ENCODE results near the gene RNU6-9. TPM values are rescaled to one million over a fixed set of nuclear protein-coding genes. Genes with fewer than 3 reads are reported as not detected.
"Not testable (repeated sequence)": the region's sequence is repeated elsewhere in the genome, so short reads cannot be mapped to it uniquely, and the experiment has no call there.

Gene RNU6-9
- total RNA-seq, 1 donor from 2014 or later = not detected

DNA sequence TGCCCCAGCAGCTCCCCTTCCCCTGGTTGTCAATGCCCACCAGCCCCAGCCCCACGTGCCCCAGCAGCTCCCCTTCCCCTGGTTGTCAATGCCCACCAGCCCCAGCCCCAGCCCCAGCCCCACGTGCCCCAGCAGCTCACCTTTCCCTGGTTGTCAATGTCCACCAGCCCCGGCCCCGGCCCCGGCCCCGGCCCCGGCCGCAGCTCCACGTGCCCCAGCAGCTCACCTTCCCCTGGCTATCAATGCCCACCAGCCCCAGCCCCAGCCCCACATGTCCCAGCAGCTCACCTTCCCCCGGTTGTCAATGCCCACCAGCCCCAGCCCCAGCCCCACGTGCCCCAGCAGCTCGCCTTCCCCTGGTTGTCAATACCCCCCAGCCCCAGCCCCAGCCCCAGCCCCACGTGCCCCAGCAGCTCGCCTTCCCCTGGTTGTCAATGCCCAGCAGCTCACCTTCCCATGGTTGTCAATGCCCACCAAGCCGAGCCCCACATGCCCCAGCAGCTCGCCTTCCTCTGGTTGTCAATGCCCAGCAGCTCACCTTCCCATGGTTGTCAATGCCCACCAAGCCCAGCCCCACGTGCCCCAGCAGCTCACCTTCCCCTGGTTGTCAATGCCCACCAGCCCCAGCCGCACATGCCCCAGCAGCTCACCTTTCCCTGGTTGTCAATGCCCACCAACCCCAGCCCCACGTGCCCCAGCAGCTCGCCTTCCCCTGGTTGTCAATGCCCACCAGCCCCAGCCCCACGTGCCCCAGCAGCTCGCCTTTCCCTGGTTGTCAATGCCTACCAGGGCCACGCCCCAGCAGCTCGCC, 14.3 kb upstream of the RNU6-9 start:
- H3K36me3 Mint-ChIP-seq (ENCODE audit: low read depth, unreplicated experiment) = peaks cover 16% of the 10 kb centered on the region
- H3K4me1 Mint-ChIP-seq (ENCODE audit: low read depth, unreplicated experiment); H3K79me2 ChIP-seq (ENCODE audit: insufficient read depth, low read length); DNase-seq (ENCODE audit: low read depth); H3K4me1 ChIP-seq (ENCODE audit: insufficient read depth, low read length); H3K4me3 ChIP-seq (ENCODE audit: insufficient read depth, low read depth, low read length); H3K27ac ChIP-seq (ENCODE audit: low read depth, low read length); H3K9ac ChIP-seq (ENCODE audit: low read length); H3K4me3 Mint-ChIP-seq (ENCODE audit: unreplicated experiment); FAIRE-seq; H3K27me3 Mint-ChIP-seq (ENCODE audit: low read depth, unreplicated experiment); H3K9me3 ChIP-seq (ENCODE audit: insufficient read depth, low read depth, low read length); H3K27me3 ChIP-seq (ENCODE audit: insufficient read depth, low read length); H3K4me2 ChIP-seq (ENCODE audit: low read length); H2AFZ ChIP-seq (ENCODE audit: low read depth, low read length); H3K27ac Mint-ChIP-seq (ENCODE audit: unreplicated experiment); H3K9me3 Mint-ChIP-seq (ENCODE audit: unreplicated experiment): not testable (repeated sequence)
- peaks cover 11% of the 10 kb centered on the region for H4K20me1 ChIP-seq (ENCODE audit: insufficient read depth, low read length)
- H3K36me3 ChIP-seq (ENCODE audit: insufficient read depth, low read length) = peaks cover 11% of the 10 kb centered on the region

DNA sequence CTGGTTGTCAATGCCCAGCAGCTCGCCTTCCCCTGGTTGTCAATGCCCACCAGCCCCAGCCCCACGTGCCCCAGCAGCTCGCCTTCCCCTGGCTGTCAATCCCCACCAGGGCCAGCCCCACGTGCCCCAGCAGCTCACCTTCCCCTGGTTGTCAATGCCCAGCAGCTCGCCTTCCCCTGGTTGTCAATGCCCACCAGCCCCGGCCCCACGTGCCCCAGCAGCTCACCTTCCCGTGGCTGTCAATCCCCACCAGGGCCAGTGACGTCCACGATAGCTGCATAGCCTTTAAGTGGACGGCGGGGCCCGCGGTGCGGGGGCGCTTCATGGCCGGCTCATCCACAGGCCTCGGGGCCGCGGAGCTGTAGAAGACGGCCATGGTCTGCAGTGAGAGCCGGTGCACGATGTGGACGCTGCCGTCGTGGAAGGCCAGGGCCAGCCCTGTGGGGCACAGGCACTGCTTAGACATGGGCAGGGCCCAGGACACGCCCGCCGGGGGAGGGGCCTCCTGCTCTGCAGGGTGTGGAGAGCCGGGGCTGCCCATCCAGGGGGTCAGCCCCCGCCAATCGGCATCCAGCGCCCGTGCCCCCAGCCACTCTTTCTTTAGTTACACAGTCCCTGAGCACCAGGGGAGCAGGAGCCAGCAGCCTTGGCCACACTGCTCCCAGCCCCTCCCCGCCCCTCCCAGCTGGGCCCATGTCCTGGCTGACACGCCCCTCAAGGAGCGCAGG, 13.4 kb upstream of the RNU6-9 start:
- H3K4me1 Mint-ChIP-seq (ENCODE audit: low read depth, unreplicated experiment) = no peaks in the 10 kb centered on the region
- no peak overlapping the region for H3K4me3 Mint-ChIP-seq (ENCODE audit: unreplicated experiment)
- Histone ChIP-seq H3K4me1 (ENCODE audit: insufficient read depth, low read length) (no peaks in the 10 kb centered on the region), H3K9me3 (ENCODE audit: insufficient read depth, low read depth, low read length) (no peaks in the 10 kb centered on the region), H3K4me3 (ENCODE audit: insufficient read depth, low read depth, low read length) (no peak overlapping the region), H3K27me3 (ENCODE audit: insufficient read depth, low read length) (no peaks in the 10 kb centered on the region), H3K36me3 (ENCODE audit: insufficient read depth, low read length) (peaks cover 7% of the 10 kb centered on the region), H2AFZ (ENCODE audit: low read depth, low read length) (no peak overlapping the region), H3K27ac (ENCODE audit: low read depth, low read length) (no peak overlapping the region), H3K9ac (ENCODE audit: low read length) (no peak overlapping the region), H3K79me2 (ENCODE audit: insufficient read depth, low read length) (no peaks in the 10 kb centered on the region), H3K4me2 (ENCODE audit: low read length) (no peak overlapping the region), H4K20me1 (ENCODE audit: insufficient read depth, low read length) (peaks cover 11% of the 10 kb centered on the region)
- no peaks in the 10 kb centered on the region for H3K9me3 Mint-ChIP-seq (ENCODE audit: unreplicated experiment)
- no peak overlapping the region for H3K27ac Mint-ChIP-seq (ENCODE audit: unreplicated experiment)
- FAIRE-seq = no peak
- no peak for TF ChIP-seq EZH2 (IDR thresholded peaks at IDR 0.05; ENCODE audit: insufficient read depth, low read length)
- TF ChIP-seq, protein P1, sequence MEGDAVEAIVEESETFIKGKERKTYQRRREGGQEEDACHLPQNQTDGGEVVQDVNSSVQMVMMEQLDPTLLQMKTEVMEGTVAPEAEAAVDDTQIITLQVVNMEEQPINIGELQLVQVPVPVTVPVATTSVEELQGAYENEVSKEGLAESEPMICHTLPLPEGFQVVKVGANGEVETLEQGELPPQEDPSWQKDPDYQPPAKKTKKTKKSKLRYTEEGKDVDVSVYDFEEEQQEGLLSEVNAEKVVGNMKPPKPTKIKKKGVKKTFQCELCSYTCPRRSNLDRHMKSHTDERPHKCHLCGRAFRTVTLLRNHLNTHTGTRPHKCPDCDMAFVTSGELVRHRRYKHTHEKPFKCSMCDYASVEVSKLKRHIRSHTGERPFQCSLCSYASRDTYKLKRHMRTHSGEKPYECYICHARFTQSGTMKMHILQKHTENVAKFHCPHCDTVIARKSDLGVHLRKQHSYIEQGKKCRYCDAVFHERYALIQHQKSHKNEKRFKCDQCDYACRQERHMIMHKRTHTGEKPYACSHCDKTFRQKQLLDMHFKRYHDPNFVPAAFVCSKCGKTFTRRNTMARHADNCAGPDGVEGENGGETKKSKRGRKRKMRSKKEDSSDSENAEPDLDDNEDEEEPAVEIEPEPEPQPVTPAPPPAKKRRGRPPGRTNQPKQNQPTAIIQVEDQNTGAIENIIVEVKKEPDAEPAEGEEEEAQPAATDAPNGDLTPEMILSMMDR (IDR thresholded peaks at IDR 0.05; ENCODE audit: insufficient read depth, low read depth, low read length) = no peak
- no peaks in the 10 kb centered on the region for H3K27me3 Mint-ChIP-seq (ENCODE audit: low read depth, unreplicated experiment)
- H3K36me3 Mint-ChIP-seq (ENCODE audit: low read depth, unreplicated experiment) = peaks cover 16% of the 10 kb centered on the region
- DNase-seq (ENCODE audit: low read depth) = no peak

DNA sequence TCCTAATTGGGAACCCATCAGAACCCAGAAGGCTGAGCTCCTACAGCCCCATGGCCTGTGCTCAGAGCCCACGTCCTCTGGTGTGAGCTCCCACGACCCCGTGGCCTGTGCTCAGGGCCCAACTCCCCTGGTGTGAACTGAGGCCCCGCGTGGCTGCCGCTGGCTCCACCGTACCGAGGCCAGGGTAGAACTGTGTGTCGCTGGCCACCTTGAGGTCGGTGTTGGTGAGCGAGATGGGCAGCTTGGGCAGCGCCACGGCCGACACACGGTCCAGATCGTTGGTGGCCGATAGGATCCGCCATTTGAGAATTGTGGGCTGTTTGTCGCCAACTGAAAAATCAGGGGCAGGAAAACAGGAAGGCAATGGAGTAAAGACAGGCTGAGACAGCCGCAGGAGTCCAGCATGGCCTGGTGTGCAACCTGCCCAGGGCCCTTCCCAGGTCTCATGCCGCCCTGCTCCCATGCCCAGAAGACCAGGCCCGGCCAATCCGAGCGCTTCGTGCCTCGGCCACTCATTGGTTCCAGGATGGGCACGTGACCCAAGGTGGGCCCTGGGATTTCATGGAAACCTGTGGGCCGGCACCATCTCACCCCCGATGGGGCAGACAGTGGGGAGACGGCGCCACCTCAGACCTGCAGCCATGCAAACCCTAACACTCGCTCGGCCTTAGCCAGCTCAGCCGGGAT, 11.8 kb upstream of the RNU6-9 start:
- Histone ChIP-seq H3K4me1 (ENCODE audit: insufficient read depth, low read length) (no peaks in the 10 kb centered on the region), H2AFZ (ENCODE audit: low read depth, low read length) (no peak overlapping the region), H3K4me3 (ENCODE audit: insufficient read depth, low read depth, low read length) (no peak overlapping the region), H3K27ac (ENCODE audit: low read depth, low read length) (no peak overlapping the region), H3K9ac (ENCODE audit: low read length) (no peak overlapping the region), H3K9me3 (ENCODE audit: insufficient read depth, low read depth, low read length) (no peaks in the 10 kb centered on the region), H3K36me3 (ENCODE audit: insufficient read depth, low read length) (peaks cover 7% of the 10 kb centered on the region), H3K27me3 (ENCODE audit: insufficient read depth, low read length) (no peaks in the 10 kb centered on the region), H3K79me2 (ENCODE audit: insufficient read depth, low read length) (no peaks in the 10 kb centered on the region), H4K20me1 (ENCODE audit: insufficient read depth, low read length) (peaks cover 11% of the 10 kb centered on the region), H3K4me2 (ENCODE audit: low read length) (no peak overlapping the region)
- FAIRE-seq (no peak), DNase-seq (ENCODE audit: low read depth) (no peak)
- Mint-ChIP-seq H3K27ac (ENCODE audit: unreplicated experiment) (no peak overlapping the region), H3K36me3 (ENCODE audit: low read depth, unreplicated experiment) (peaks cover 10% of the 10 kb centered on the region), H3K4me3 (ENCODE audit: unreplicated experiment) (no peak overlapping the region), H3K4me1 (ENCODE audit: low read depth, unreplicated experiment) (no peaks in the 10 kb centered on the region), H3K27me3 (ENCODE audit: low read depth, unreplicated experiment) (no peaks in the 10 kb centered on the region), H3K9me3 (ENCODE audit: unreplicated experiment) (no peaks in the 10 kb centered on the region)
- TF ChIP-seq EZH2 (IDR thresholded peaks at IDR 0.05; ENCODE audit: insufficient read depth, low read length) = no peak
- TF ChIP-seq, protein P1 (IDR thresholded peaks at IDR 0.05; ENCODE audit: insufficient read depth, low read depth, low read length) = no peak
